NCI-H774 (cell line): ENCODE measurements around the gene MED22.

Experiments
- DNase-seq: peaks from one replicate; lab custom pipeline; 2025; lab: John Stamatoyannopoulos, UW

MED22 gene

DNA sequence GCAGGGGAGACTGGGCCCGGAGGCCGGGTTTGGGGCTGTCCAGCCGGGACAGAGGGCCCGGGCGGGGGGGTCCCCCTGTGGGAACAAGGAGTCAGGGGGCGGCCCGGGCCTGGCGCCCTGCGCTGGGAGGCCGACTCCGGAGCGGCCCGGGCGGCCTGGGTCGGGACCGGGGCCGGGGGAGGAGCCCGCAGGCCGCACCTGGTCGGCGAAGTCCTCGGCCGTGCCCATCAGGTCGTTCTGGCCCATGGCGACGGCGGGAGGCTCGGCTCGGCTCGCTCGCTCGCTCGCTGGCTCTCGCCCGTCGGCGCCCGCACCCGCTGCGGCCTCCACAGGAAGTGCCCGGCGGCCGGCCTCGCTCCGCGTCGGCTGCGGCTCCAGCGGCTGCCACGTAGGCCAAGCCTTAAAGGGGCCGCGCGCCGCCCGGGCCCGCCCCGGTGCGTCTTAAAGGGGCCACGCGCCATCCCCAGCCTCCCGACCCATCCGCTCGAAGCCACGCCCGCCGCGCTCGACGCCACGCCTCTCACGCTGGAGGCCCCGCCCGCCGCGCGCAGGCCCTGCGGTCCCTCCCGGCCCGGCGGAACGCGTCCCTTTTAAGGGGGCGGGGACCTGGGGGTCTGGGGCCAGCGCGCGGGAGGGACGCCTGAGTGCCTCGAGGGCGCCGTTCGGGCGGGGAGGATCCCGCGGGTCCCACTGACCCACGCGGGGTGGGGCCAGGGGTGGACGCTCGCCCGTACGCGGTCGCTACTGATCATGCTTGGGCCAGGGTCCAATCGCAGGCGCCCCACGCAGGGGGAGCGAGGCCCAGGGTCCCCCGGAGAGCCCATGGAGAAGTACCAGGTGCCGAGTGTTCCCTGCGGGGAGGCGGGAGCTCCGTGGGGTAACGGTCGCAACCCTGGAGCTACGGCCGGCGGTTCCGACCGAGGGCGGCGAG is 28.1 kb upstream of the MED22 start, which contains the start of the genes STKLD1 and SURF4:
Gene STKLD1 (plus strand): TSS at position 643 of the 931 bp plus-strand sequence. CDS start 108 bp downstream, at position 751.
Gene SURF4 (minus strand): TSS at position 337 of the 931 bp plus-strand sequence. CDS start 91 bp downstream, at position 246.
- peak; percentile 98 for DNase-seq

- DNase-seq, result no peak
These were observed 27.3 kb upstream of the MED22 start for GRCh38 chr9:133375116-133375723.

DNA sequence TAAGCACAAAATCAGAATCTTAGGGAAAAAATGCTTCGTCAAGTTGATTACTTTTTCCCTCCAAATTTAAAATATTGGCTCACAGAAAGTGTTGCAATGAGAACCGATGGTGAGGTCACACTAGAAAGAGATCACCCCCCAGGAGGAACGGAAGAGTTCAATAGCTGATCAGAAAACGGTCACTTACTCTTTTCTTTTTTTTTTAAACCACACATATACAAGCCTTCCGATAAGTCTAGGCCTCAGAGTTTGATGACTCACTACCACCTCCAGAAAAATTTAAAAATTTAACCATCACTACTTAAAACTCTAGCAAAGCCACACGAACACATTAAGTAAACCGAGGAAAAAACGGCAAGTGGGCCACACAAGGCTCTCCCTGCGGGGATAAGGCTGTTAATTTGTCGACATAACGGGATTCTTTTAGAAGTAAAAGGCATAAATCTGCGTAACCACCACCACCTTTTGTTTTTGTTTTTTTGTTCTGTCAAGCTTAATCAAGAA is 26.7 kb upstream of the MED22 start:
- no peak for DNase-seq

GRCh38 chr9:133372144-133372543 is 24.2 kb upstream of the MED22 start:
- DNase-seq, result no peak

DNA sequence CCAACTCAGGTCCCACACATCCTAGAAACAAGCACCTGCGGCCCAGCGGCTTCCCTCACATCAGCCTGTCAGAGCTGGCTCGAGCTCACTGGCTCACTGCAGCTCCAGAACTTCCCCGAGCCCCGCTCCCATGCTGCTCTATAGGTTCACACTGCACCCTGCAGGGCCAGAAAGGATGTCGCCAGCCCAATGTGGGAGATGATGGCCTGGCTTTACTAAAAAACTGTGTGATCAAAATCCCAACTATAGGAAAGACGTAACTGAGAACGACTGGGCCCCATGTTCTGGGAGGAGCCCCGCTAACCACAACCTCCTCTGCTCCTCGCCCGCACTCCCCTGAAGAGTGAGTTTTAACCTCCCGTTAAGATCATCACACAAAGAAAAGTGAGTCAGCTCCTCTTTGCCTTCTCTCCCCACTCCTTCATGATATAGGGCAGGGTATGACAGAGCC is 23.4 kb upstream of the MED22 start:
- DNase-seq, result no peak

DNA sequence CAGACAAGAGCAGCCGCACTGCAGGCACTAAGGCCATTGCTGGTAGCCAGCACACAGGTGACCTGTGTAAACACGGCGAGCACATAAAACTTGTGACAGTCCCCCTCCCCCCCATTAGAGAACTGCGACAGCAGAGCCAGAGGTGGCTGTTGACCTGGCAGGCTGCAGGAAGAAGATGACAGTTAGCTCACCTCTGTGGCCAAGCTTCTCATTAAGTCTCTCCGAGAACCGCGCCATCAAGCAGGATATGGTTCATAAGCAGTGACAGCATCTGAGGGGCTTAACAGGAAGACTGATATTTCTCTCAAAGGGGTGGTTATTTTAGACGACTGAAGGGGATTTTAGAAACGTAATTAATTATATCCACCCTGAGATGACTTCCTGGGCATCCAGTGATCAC is 22.8 kb upstream of the MED22 start:
- DNase-seq, result no peak

GRCh38 chr9:133369933-133370332 is 22.0 kb upstream of the MED22 start:
- no peak for DNase-seq

DNA sequence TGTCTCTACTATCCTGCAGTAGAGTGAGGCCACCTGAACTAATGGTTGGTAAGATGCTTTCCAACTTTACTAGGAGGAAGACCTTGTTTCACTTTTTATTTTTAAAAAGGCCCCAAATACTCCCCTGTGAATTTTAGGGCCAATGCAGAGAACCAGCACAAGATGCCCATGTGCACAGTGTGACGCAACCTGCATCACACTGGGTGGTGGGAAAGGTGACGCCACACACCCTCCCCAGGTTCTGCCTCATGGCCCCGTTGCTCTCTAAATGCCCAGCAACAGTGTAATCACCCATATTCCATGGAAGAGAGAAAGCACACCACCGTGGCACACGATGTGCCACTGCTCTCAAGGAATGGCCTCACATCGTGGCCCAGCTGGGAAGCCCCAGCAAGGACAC is 21.5 kb upstream of the MED22 start:
- no peak for DNase-seq

- DNase-seq, result peak; percentile 90
These were observed 20.4 kb upstream of the MED22 start for GRCh38 chr9:133368249-133368881.

DNA sequence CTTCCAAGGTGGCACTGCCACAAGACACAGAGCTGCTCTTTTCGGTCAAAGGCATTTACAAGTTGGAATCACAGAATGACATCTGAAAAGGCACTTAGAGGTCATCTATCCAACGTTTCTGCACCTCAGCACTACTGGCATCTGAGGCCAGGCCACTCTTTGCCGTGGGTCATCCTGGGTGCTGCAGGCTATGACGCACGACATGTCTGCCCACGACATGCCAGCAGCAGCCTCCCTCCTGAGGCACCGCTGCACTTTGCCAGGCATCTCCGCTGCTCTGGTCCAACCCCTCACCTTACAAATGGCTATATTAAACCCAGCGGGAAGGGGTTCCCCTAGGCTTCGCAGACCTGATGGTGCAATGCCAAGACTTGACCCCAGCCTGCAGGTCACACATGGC is 19.8 kb upstream of the MED22 start:
- no peak for DNase-seq

DNA sequence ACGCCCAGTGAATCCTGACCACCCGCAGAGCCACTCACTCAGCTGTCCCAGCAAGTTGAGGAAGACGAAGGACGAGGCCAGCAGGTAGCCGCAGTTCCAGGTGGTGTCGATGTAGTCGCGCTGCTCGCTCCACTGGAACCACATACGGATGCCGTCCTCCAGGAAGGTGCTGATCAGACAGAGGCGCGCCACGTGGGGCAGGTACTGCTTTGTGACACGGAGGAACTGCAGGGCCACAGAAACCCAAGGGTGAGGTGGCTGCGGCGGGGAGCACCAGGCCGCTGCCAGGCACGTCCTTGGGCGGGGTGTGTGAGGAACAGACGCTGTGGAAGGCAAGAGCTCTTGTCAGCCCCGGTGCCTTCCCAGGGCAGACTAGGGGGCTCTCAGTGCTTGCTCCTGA is 19.3 kb upstream of the MED22 start:
- no peak for DNase-seq

DNA sequence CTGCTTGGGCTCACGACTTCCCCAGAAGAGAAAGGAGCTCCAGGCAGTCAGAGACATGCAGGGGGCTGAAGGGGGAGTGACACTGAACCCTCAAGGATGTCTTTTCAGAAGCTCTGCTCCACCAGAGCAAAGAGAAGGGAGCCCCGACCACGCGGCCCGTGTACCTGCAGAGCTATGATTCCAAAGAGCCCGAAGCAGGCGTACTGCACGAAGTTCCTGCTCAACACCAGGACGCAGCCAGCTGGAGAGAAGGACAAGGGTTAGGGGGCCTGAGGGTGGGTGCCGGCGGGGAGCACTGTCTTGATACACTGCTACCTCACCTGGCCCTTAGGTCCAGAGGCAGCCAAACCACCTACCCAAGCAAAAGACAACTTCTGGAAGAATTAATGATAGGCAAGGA is 18.5 kb upstream of the MED22 start:
- DNase-seq, result no peak

- DNase-seq, result no peak
These were observed 14.6 kb upstream of the MED22 start for GRCh38 chr9:133362359-133363044.

DNA sequence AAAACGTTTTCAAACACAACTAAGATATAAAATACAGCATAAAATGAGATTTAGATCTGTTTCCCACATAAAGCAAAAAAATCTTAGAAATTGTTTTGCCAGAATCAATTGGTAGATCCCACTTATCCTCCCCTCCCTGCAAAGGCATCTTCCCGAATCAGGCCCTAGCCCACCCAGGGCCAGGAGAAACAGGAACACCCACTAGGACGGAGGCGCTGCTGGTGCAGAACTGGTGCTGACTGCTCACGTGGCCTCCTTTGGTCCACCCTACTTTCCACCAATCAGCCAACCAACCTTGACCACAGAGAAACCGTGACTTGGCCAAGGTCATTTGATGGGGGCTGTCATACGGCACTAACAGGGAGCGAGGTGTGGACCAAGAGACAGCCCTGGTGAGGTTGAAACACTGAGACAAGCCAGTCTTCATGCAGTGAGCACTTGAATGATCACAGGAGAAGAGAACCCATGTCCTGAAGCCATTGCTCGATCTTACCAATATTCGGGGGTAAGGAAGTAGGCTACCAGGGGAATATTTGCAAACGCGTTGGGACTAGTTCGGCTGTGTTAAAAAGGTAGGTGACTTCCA is 13.7 kb upstream of the MED22 start:
- DNase-seq, result no peak

GRCh38 chr9:133360400-133361393 is 12.8 kb upstream of the MED22 start:
- DNase-seq, result no peak

- DNase-seq, result no peak
These were observed 11.7 kb upstream of the MED22 start for GRCh38 chr9:133359399-133360175.

DNA sequence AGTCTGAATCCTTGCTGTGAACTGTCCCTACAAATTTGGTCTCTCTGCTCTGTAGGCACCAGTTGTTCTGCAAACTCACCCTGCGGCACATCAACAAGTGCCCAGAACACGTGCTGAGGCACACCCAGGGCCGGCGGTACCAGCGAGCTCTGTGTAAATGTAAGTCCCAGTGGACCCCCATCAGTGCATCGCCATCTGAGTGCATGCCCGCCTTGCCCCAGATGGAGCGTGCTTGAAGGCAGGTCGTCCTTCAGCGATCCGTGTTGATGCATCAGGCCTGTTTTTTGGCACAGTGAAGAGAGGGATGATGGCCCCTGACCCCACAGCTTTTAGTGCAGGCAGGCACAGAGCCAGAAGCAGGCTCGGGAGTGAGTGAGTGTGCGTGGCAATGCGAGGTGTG is 9.7 kb upstream of the MED22 start:
- no peak for DNase-seq

DNA sequence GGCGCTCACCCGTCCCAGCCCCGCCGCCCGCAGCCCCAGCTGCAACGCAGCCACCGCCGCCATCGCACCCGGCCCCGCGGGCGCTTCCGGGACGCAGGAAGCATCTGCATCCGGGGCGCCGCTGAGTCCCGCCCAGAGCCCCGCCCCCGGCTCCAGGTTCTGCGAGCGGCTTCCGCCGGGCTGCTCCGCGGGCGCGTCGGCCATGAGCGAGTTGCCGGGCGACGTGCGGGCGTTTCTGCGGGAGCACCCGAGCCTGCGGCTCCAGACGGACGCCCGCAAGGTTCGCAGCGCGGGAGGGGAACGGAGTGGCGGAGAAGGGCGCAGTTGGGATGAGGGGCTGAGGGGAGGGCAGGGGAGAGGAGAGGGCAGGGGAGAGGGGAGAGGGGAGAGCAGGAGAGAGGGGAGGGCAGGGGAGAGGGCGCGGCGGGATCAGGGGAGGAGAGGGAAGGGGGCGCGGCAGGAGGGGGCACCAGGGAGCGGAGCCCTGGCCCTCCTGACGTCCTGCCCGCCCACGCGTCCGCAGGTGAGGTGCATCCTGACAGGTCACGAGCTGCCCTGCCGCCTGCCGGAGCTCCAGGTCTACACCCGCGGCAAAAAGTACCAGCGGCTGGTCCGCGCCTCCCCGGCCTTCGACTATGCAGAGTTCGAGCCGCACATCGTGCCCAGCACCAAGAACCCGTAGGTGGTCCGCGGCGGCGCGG is 8.6 kb upstream of the MED22 start, which contains the start of the genes SURF1 and SURF2:
Gene SURF1 (minus strand): TSS at position 97 of the 701 bp plus-strand sequence. CDS start 34 bp downstream, at position 63.
Gene SURF2 (plus strand): TSS at position 160 of the 701 bp plus-strand sequence. CDS start 43 bp downstream, at position 203.
- peak; percentile 91 for DNase-seq
